B cell (primary cell): ENCODE measurements around the gene TMEM170B. TPM values are rescaled to one million over a fixed set of nuclear protein-coding genes. Genes with fewer than 3 reads are reported as not detected.

Source experiments
- ATAC-seq: fragments of 200-7000 bp; cut with Tn5 transposase; one replicate; pipeline ENCODE4 v1.10.0; 2021; ENCODE audit warnings: low read depth, mild to moderate bottlenecking, moderate number of reproducible peaks, moderate library complexity
- CTCF ChIA-PET: fragments of 350-600 bp; sonication (Branson Sonifier 250); formaldehyde crosslinking; loops from one replicate; lab custom pipeline; 2021; ENCODE audit warnings: antibody characterized with exemption, inconsistent platforms; lab: Charles Lee
- POLR2A ChIA-PET: fragments of 350-600 bp; sonication (Branson Sonifier 250); formaldehyde crosslinking; loops from one replicate; lab custom pipeline; 2021; ENCODE audit warnings: antibody characterized with exemption; lab: Charles Lee
- DNase-seq: peaks from one replicate; pipeline ENCODE4 v3.0.0; 2013
- H2AFZ ChIP-seq: 2 replicates; pipeline ENCODE4 v1.6.1; 2012; ENCODE audit warnings: mild to moderate bottlenecking, low read depth, low read length; ENCODE audit not compliant: insufficient read depth, poor library complexity, severe bottlenecking
- H3K27ac ChIP-seq, 2 donors: 1 replicate in 1 of 2; 2 replicates in 1 of 2; pipeline ENCODE4 v1.5.1; 2012 to 2013; ENCODE audit warnings: low read length in 2 of 2, mild to moderate bottlenecking in 2 of 2, moderate library complexity in 1 of 2
- H3K27me3 ChIP-seq, 4 experiments: fragments of 200-600 bp in 1 of 4; sonication (generic) in 1 of 4; replicated peaks in 1 of 4; 1 replicate in 2 of 4; 2 replicates in 2 of 4; pipeline versions ENCODE4 v1.6.1 to v1.7.0; 2013 to 2016; ENCODE audit warnings: low read length in 3 of 4, mild to moderate bottlenecking in 2 of 4, mixed read lengths in 1 of 4, moderate library complexity in 1 of 4; ENCODE audit not compliant: insufficient read depth in 4 of 4, control insufficient read depth in 3 of 4; ENCODE audit errors: control extremely low read depth in 1 of 4
- H3K36me3 ChIP-seq, 2 experiments: replicated peaks in 1 of 2; 1 replicate in 1 of 2; 2 replicates in 1 of 2; pipeline versions ENCODE4 v1.6.1 to v1.7.1; 2013; ENCODE audit warnings: low read length in 1 of 2; ENCODE audit not compliant: insufficient read depth in 2 of 2, control insufficient read depth in 1 of 2; ENCODE audit errors: control extremely low read depth in 1 of 2, extremely low read depth in 1 of 2
- H3K4me1 ChIP-seq, 2 donors: fragments of 200-600 bp in 1 of 2; sonication (generic) in 1 of 2; 1 replicate in 1 of 2; 2 replicates in 1 of 2; pipeline versions ENCODE4 v1.5.1 to v1.6.1; 2013 to 2017; ENCODE audit warnings: low read length in 2 of 2; ENCODE audit not compliant: control insufficient read depth in 2 of 2, insufficient read depth in 2 of 2
- H3K4me2 ChIP-seq: replicated peaks from 2 replicates; pipeline ENCODE3; 2012; ENCODE audit warnings: mild to moderate bottlenecking, low read depth, low read length; ENCODE audit not compliant: poor library complexity, severe bottlenecking
- H3K4me3 ChIP-seq, 5 experiments: fragments of 200-600 bp in 1 of 5; sonication (generic) in 1 of 5; 1 replicate in 3 of 5; 2 replicates in 2 of 5; pipeline versions ENCODE4 v1.5.1 to v1.7.0; 2011 to 2016; ENCODE audit warnings: low read length in 4 of 5, mild to moderate bottlenecking in 4 of 5, low read depth in 2 of 5, control low read depth in 1 of 5, moderate library complexity in 1 of 5; ENCODE audit not compliant: insufficient read depth in 1 of 5; ENCODE audit errors: control extremely low read depth in 1 of 5, extremely low read depth in 1 of 5
- H3K79me2 ChIP-seq: fragments of 200-600 bp; sonication (generic); one replicate; pipeline ENCODE4 v1.6.0; 2016; ENCODE audit warnings: low read length; ENCODE audit not compliant: control insufficient read depth, insufficient read depth
- H3K9ac ChIP-seq: fragments of 200-600 bp; sonication (generic); 2 replicates; pipeline ENCODE4 v1.6.1; 2017; ENCODE audit warnings: mild to moderate bottlenecking, low read length, moderate library complexity
- H3K9me3 ChIP-seq, 3 donors: one replicate each; pipeline versions ENCODE4 v1.6.1 to v1.7.1; 2013; ENCODE audit warnings: low read length in 2 of 3; ENCODE audit not compliant: control insufficient read depth in 2 of 3, insufficient read depth in 1 of 3; ENCODE audit errors: control extremely low read depth in 1 of 3
- H4K20me1 ChIP-seq: 2 replicates; pipeline ENCODE4 v1.6.0; 2012; ENCODE audit warnings: mild to moderate bottlenecking, low read length; ENCODE audit not compliant: insufficient read depth, control insufficient read depth, poor library complexity, severe bottlenecking
- H3K27ac Mint-ChIP-seq: one replicate; pipeline ENCODE4 v1.8.0; 2021; ENCODE audit warnings: mixed read lengths
- H3K27me3 Mint-ChIP-seq: one replicate; pipeline ENCODE4 v1.8.0; 2021; ENCODE audit warnings: mixed read lengths
- H3K4me1 Mint-ChIP-seq: one replicate; pipeline ENCODE4 v1.8.0; 2021; ENCODE audit warnings: mixed read lengths
- H3K4me3 Mint-ChIP-seq: one replicate; pipeline ENCODE4 v1.8.0; 2021; ENCODE audit warnings: mixed read lengths
- H3K9me3 Mint-ChIP-seq: one replicate; pipeline ENCODE4 v1.8.0; 2022; ENCODE audit warnings: mixed read lengths; ENCODE audit not compliant: insufficient read depth
- CTCF ChIP-seq: fragments of 200-600 bp; IDR thresholded peaks from one replicate; pipeline ENCODE4 v1.8.0; 2022; ENCODE audit warnings: antibody characterized with exemption, mild to moderate bottlenecking
- EZH2 ChIP-seq: IDR thresholded peaks from 2 replicates; pipeline ENCODE4 v1.6.1; 2012; ENCODE audit warnings: borderline replicate concordance, low read depth, mild to moderate bottlenecking, moderate library complexity, low read length; ENCODE audit not compliant: insufficient read depth, poor library complexity, severe bottlenecking
- WGBS: methylation state at CpG from one replicate; pipeline ENCODE4 v1.1.5; 2013; ENCODE audit warnings: missing lambda C conversion rate; ENCODE audit not compliant: insufficient coverage; 5-methylcytosine and 5-hydroxymethylcytosine counted together
- intact Hi-C: fragments of 100-400 bp; cut with micrococcal nuclease; formaldehyde crosslinking; loops from one replicate; pipeline ENCODE4 v1.10.0; 2022
- polyA plus RNA-seq: library from polyadenylated mRNA; depleted of rRNA; stranded (reverse); fragments of >200 nt; gene quantifications from 2 replicates; pipeline ENCODE4 v1.2.3, GENCODE V29; 2012
- total RNA-seq, 2 donors: library from RNA; stranded (reverse); fragments of 120-200 nt in 1 of 2; gene quantifications; 1 replicate in 1 of 2; 2 replicates in 1 of 2; pipeline versions ENCODE4 v1.2.3 to v1.2.4, GENCODE V29; 2013 to 2022

TMEM170B gene
- total and polyA plus RNA-seq, 2 donors (not counting 1 experiment from before 2014, with no cell fraction given): 0.64 to 3.4 TPM

DNA sequence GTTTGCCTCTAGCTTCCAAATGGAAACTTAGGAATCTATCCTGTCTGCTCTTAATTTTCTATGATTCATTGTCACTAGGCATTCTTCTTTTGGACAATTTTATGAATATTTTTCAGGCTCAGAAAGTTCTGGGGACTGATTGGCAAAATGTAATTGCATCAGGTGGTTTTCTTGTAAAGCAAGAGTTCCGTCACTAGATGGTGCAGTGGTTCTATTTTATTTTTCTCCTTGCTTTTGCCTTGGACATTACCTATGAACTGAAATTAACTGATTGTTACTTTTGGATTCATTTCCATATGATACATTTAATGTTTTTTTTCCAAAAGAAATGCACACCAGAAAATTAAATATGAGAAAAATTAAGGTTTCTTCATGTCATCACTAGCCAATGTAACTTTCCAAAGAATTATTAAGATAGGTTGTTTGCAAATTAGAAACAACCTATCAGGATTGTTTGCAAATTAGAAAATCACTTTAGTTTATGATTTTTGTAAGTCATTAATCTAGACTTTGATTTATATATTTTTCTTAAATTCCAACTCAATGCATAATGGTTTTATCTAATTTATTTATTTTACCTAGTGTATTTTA, 48.0 kb downstream of the TMEM170B start:
- Histone ChIP-seq H3K4me2 (no peak overlapping the region), H3K9ac (no peak overlapping the region), H3K27ac (no peak overlapping the region), H3K36me3 (no peaks in the 10 kb centered on the region), H3K4me1 (no peaks in the 10 kb centered on the region), H3K79me2 (no peaks in the 10 kb centered on the region), H3K27me3 (no peaks in the 10 kb centered on the region), H4K20me1 (no peaks in the 10 kb centered on the region), H3K4me3 (no peak overlapping the region), H2AFZ (no peak overlapping the region), H3K9me3 (no peaks in the 10 kb centered on the region)
- whole genome bisulfite sequencing: no CpG with 5 or more reads among the region's 1 CpG
- Mint-ChIP-seq H3K4me3 (no peak overlapping the region), H3K27ac (no peak overlapping the region), H3K9me3 (no peaks in the 10 kb centered on the region), H3K4me1 (no peaks in the 10 kb centered on the region), H3K27me3 (peaks cover 4% of the 10 kb centered on the region)
- intact Hi-C loops: loop anchor here (1.0 to 5.0 kb wide), 4 partner anchors 72 to 1307 kb away; no protein-coding TSS in a partner anchor
- POLR2A ChIA-PET: no interaction called here
- CTCF ChIA-PET: interaction anchor here (1.5 to 2.8 kb wide), 2 partner anchors 10 to 1308 kb away, joined by 4 to 14 read pairs; no protein-coding TSS in a partner anchor
- no peak for ATAC-seq
- peak; percentile 28 for DNase-seq
- TF ChIP-seq CTCF: peak; percentile 44
- TF ChIP-seq EZH2: no peak

DNA sequence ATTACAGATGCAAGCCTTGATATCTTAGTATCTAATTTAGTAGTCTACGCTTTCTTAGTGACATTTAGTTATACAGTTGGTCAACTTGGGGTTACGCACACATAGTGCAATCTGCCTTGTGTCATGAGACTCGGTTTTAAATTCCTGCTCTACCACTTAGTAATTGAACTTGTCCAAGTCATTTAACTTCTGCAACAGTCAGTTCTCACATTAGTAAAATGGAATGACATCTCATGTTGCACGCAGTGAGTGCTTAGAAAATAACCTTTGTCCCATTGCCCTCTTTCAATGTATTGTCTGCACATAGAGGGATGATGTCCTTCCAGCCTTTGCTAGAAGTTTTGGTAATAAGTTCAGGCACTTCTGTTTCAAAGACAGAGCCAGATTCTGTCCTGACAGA, 48.6 kb downstream of the TMEM170B start:
- no peak overlapping the region for H2AFZ ChIP-seq
- ChIA-PET CTCF (interaction anchor here (0.9 to 1.8 kb wide), 2 partner anchors 11 to 114 kb away, joined by 3 read pairs; no protein-coding TSS in a partner anchor), POLR2A (no interaction called here)
- Mint-ChIP-seq H3K27ac (no peak overlapping the region), H3K9me3 (no peaks in the 10 kb centered on the region), H3K4me1 (no peaks in the 10 kb centered on the region), H3K27me3 (peaks cover 4% of the 10 kb centered on the region), H3K4me3 (no peak overlapping the region)
- H3K36me3 ChIP-seq: no peaks in the 10 kb centered on the region
- H3K4me2 ChIP-seq: no peak overlapping the region
- no peaks in the 10 kb centered on the region for H4K20me1 ChIP-seq
- DNase-seq (no peak), ATAC-seq (no peak)
- H3K4me3 ChIP-seq: no peak overlapping the region
- 93% methylated on average over 3 of the region's 4 CpGs for WGBS
- H3K9me3 ChIP-seq: no peaks in the 10 kb centered on the region
- TF ChIP-seq EZH2 (no peak), CTCF (no peak)
- intact Hi-C loops: loop anchor here (5.0 kb wide), 3 partner anchors 71 to 1306 kb away; no protein-coding TSS in a partner anchor
- no peaks in the 10 kb centered on the region for H3K27me3 ChIP-seq
- H3K9ac ChIP-seq: no peak overlapping the region
- H3K27ac ChIP-seq: no peak overlapping the region
- H3K79me2 ChIP-seq: no peaks in the 10 kb centered on the region
- no peaks in the 10 kb centered on the region for H3K4me1 ChIP-seq
